Medulla oblongata (tissue), 1 donor: Measurements from ENCODE around the gene NETO2.

Experiments used
- DNase-seq: peaks from one replicate; pipeline ENCODE4 v3.0.0-alpha.2; 2015; ENCODE audit errors: extremely low spot score

The NETO2 gene

GRCh38 chr16:47046726-47047523, 96.8 kb downstream of the NETO2 start:
- no peak for DNase-seq

GRCh38 chr16:47045459-47045858, 98.3 kb downstream of the NETO2 start:
- no peak for DNase-seq

GRCh38 chr16:47045023-47045422, 98.7 kb downstream of the NETO2 start:
- DNase-seq: peak; percentile 63

- no peak for DNase-seq
Measured at GRCh38 chr16:47043970-47044684, 99.6 kb downstream of the NETO2 start.

GRCh38 chr16:47043200-47043599, 100.5 kb downstream of the NETO2 start:
- no peak for DNase-seq

GRCh38 chr16:47037746-47038458, 105.8 kb downstream of the NETO2 start:
- DNase-seq: peak; percentile 84

GRCh38 chr16:47037396-47037745, 106.4 kb downstream of the NETO2 start:
- peak; percentile 13 for DNase-seq

GRCh38 chr16:47036201-47036600, 107.5 kb downstream of the NETO2 start:
- DNase-seq: no peak

GRCh38 chr16:47035436-47035835, 108.3 kb downstream of the NETO2 start:
- no peak for DNase-seq

- no peak for DNase-seq
Measured at GRCh38 chr16:47034455-47034854, 109.3 kb downstream of the NETO2 start.

GRCh38 chr16:47033176-47033575, 110.6 kb downstream of the NETO2 start:
- DNase-seq: no peak

GRCh38 chr16:47029724-47030123, 114.0 kb downstream of the NETO2 start:
- no peak for DNase-seq

GRCh38 chr16:47028767-47029377, 114.9 kb downstream of the NETO2 start:
- no peak for DNase-seq
